GM12874 (cell line): ENCODE measurements around the gene TCFL5.

Experiments
- CTCF ChIP-seq: IDR thresholded peaks from 2 replicates; pipeline ENCODE4 v1.5.1; 2011; ENCODE audit warnings: low read depth, mild to moderate bottlenecking, control low read depth, low read length, moderate library complexity; ENCODE audit not compliant: insufficient read depth

The TCFL5 gene

GRCh38 chr20:62817975-62818591, 43.5 kb downstream of the TCFL5 start:
- TF ChIP-seq CTCF, result no peak

- no peak for TF ChIP-seq CTCF
Observed at GRCh38 chr20:62816884-62817873, 44.4 kb downstream of the TCFL5 start, which contains the start of gene COL9A3. COL9A3 (plus strand) TSS chr20:62817050; CDS start chr20:62817065, 15 bp downstream.

GRCh38 chr20:62816031-62816883, 45.4 kb downstream of the TCFL5 start:
- TF ChIP-seq CTCF, result no peak

- no peak for TF ChIP-seq CTCF
Observed at GRCh38 chr20:62815066-62815991, 46.3 kb downstream of the TCFL5 start.

GRCh38 chr20:62814709-62815065, 46.9 kb downstream of the TCFL5 start:
- TF ChIP-seq CTCF, result no peak

- TF ChIP-seq CTCF, result no peak
Observed at GRCh38 chr20:62814060-62814708, 47.4 kb downstream of the TCFL5 start.
